Measurements from ENCODE around the gene MRPS17.

MRPS17 gene

DNA sequence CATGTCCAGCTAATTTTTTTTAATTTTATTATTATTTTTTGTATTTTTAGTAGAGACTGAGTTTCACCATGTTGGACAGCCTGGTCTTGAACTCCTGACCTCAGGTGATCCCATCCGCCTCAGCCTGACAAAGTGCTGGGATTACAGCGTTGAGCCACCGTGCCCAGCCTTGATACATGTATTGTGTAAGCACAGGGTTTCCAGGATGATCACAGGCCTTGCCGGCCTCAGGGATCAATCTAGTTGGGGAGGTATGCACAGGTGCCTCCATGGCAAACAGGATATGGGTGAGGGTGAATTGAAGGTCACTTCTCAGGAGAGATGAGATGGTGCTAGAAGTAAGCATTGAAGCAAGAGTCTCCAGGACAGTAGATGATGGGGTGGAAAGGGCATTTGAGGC lies 5.5 kb downstream of the MRPS17 start:
- no peak overlapping the region for H3K9ac ChIP-seq (ENCODE audit: low read length)
- H3K27me3 ChIP-seq (ENCODE audit: control insufficient read depth, insufficient read depth, low read length), result no peaks in the 10 kb centered on the region
- no peak overlapping the region for H3K4me3 ChIP-seq (ENCODE audit: low read length)
- H3K27ac ChIP-seq (ENCODE audit: low read length), result no peak overlapping the region
- H3K4me1 ChIP-seq (ENCODE audit: control insufficient read depth, low read depth, low read length), result no peaks in the 10 kb centered on the region
- peaks cover 16% of the 10 kb centered on the region for H3K36me3 ChIP-seq (ENCODE audit: control insufficient read depth, low read depth, low read length)
- H3K9me3 ChIP-seq (ENCODE audit: control insufficient read depth, low read depth, low read length), result no peaks in the 10 kb centered on the region

DNA sequence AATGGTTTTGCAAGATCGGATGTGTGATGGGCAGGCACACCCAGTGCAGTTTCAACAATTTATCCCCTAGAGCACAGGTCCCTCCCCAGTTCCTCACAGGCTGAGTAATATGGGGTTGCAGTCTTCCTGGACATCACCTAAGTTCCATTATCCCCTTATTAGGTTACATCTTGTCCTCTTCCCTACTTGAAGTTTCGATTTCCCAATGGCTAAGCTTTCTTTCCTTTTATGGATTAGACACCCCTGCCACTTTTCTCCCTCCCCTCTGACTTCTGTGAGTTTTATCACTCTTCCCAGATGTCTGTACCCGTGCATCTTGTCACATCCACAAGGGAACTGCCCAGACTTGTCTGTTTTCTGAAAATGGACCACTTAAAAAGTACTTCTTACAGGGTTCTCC lies 10.3 kb downstream of the MRPS17 start:
- H3K36me3 ChIP-seq (ENCODE audit: control insufficient read depth, low read depth, low read length), result no peaks in the 10 kb centered on the region
- H3K4me1 ChIP-seq (ENCODE audit: control insufficient read depth, low read depth, low read length), result no peaks in the 10 kb centered on the region
- H3K9me3 ChIP-seq (ENCODE audit: control insufficient read depth, low read depth, low read length), result no peaks in the 10 kb centered on the region
- no peak overlapping the region for H3K9ac ChIP-seq (ENCODE audit: low read length)
- H3K4me3 ChIP-seq (ENCODE audit: low read length), result no peak overlapping the region
- no peak overlapping the region for H3K27ac ChIP-seq (ENCODE audit: low read length)
- peaks cover 11% of the 10 kb centered on the region for H3K27me3 ChIP-seq (ENCODE audit: control insufficient read depth, insufficient read depth, low read length)

- peak overlapping the region; percentile 19 for H3K4me3 ChIP-seq (ENCODE audit: low read length)
- no peaks in the 10 kb centered on the region for H3K9me3 ChIP-seq (ENCODE audit: control insufficient read depth, low read depth, low read length)
- no peak overlapping the region for H3K27ac ChIP-seq (ENCODE audit: low read length)
- H3K9ac ChIP-seq (ENCODE audit: low read length), result no peak overlapping the region
- H3K4me1 ChIP-seq (ENCODE audit: control insufficient read depth, low read depth, low read length), result no peaks in the 10 kb centered on the region
- no peaks in the 10 kb centered on the region for H3K36me3 ChIP-seq (ENCODE audit: control insufficient read depth, low read depth, low read length)
- H3K27me3 ChIP-seq (ENCODE audit: control insufficient read depth, insufficient read depth, low read length), result peaks cover 11% of the 10 kb centered on the region
Observed at GRCh38 chr7:55963584-55964168, 12.0 kb downstream of the MRPS17 start.

GRCh38 chr7:55964261-55965099 lies 12.8 kb downstream of the MRPS17 start, which contains the start of gene NIPSNAP2:
Gene NIPSNAP2, plus strand, starts transcription at chr7:55964585. Its CDS starts 25 bp downstream, at chr7:55964610.
- H3K9ac ChIP-seq (ENCODE audit: low read length), result peak within 1 kb of the TSS; percentile 86
- H3K27me3 ChIP-seq (ENCODE audit: control insufficient read depth, insufficient read depth, low read length), result peaks cover 11% of the 10 kb centered on the region
- H3K27ac ChIP-seq (ENCODE audit: low read length), result no peak within 1 kb of the TSS
- no peaks in the 10 kb centered on the region for H3K4me1 ChIP-seq (ENCODE audit: control insufficient read depth, low read depth, low read length)
- H3K36me3 ChIP-seq (ENCODE audit: control insufficient read depth, low read depth, low read length), result no peaks in the 10 kb centered on the region
- no peaks in the 10 kb centered on the region for H3K9me3 ChIP-seq (ENCODE audit: control insufficient read depth, low read depth, low read length)
- peak within 1 kb of the TSS; percentile 88 for H3K4me3 ChIP-seq (ENCODE audit: low read length)

- H3K27ac ChIP-seq (ENCODE audit: low read length), result no peak overlapping the region
- H3K4me3 ChIP-seq (ENCODE audit: low read length), result peak overlapping the region; percentile 88
- no peaks in the 10 kb centered on the region for H3K36me3 ChIP-seq (ENCODE audit: control insufficient read depth, low read depth, low read length)
- H3K4me1 ChIP-seq (ENCODE audit: control insufficient read depth, low read depth, low read length), result no peaks in the 10 kb centered on the region
- peaks cover 11% of the 10 kb centered on the region for H3K27me3 ChIP-seq (ENCODE audit: control insufficient read depth, insufficient read depth, low read length)
- H3K9me3 ChIP-seq (ENCODE audit: control insufficient read depth, low read depth, low read length), result no peaks in the 10 kb centered on the region
- H3K9ac ChIP-seq (ENCODE audit: low read length), result peak overlapping the region; percentile 86
Observed at GRCh38 chr7:55965100-55965470, 13.4 kb downstream of the MRPS17 start.

DNA sequence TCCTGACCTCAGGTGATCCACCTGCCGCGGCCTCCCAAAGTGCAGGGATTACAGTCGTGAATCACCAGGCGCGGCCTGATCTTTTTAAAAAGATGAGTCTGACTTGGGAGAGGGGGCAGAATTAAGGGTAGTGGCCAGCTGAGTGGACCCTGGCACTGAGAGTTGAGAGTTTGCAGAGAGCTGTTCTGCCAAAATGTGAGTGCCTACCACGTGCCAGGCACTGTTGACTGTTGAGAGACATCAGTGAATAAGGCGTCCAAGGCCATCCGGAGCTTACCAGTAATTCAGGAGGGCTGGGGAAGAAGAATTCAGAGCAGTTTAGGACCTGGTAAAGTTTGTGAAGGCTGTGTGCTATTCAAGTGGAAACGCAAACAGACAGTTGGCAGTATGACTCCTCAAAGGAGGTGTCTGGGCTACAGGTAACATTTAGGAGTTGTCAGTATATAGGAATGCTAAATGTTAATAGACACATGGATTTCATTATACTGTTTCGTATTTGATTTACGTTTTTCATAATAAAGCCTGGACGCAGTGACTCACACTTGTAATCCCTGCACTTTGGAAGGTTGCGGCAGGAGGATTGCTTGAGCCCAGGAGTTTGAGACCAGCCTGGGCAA lies 14.2 kb downstream of the MRPS17 start:
- no peaks in the 10 kb centered on the region for H3K4me1 ChIP-seq (ENCODE audit: control insufficient read depth, low read depth, low read length)
- H3K36me3 ChIP-seq (ENCODE audit: control insufficient read depth, low read depth, low read length), result no peaks in the 10 kb centered on the region
- peaks cover 11% of the 10 kb centered on the region for H3K27me3 ChIP-seq (ENCODE audit: control insufficient read depth, insufficient read depth, low read length)
- no peak overlapping the region for H3K27ac ChIP-seq (ENCODE audit: low read length)
- H3K4me3 ChIP-seq (ENCODE audit: low read length), result peak overlapping the region; percentile 88
- no peak overlapping the region for H3K9ac ChIP-seq (ENCODE audit: low read length)
- no peaks in the 10 kb centered on the region for H3K9me3 ChIP-seq (ENCODE audit: control insufficient read depth, low read depth, low read length)

DNA sequence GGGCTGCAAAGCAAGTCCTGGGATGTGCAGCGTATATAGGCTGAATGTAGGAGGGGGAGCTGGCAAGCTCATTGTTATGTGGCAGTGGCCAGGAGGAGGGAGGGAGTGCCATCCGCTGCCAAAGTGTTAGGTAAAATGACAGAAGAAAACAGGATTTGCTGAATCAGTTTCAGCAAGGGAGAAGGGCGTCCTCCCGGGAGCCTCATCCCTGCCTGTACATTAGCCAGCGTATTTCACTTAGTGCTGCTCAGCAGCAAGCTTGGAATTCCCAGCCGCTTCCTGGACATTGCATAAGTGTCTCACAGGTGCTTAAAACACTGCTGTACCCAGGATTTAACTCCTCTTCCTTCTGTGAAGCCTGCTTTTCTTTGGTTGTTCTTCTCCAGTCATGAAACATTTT lies 15.2 kb downstream of the MRPS17 start:
- Histone ChIP-seq H3K27ac (ENCODE audit: low read length) (no peak overlapping the region), H3K9me3 (ENCODE audit: control insufficient read depth, low read depth, low read length) (no peaks in the 10 kb centered on the region), H3K4me1 (ENCODE audit: control insufficient read depth, low read depth, low read length) (no peaks in the 10 kb centered on the region), H3K4me3 (ENCODE audit: low read length) (no peak overlapping the region), H3K36me3 (ENCODE audit: control insufficient read depth, low read depth, low read length) (no peaks in the 10 kb centered on the region), H3K27me3 (ENCODE audit: control insufficient read depth, insufficient read depth, low read length) (peaks cover 11% of the 10 kb centered on the region), H3K9ac (ENCODE audit: low read length) (no peak overlapping the region)

GRCh38 chr7:55969391-55969790 lies 17.7 kb downstream of the MRPS17 start:
- Histone ChIP-seq H3K9me3 (ENCODE audit: control insufficient read depth, low read depth, low read length) (no peaks in the 10 kb centered on the region), H3K27ac (ENCODE audit: low read length) (no peak overlapping the region), H3K27me3 (ENCODE audit: control insufficient read depth, insufficient read depth, low read length) (no peaks in the 10 kb centered on the region), H3K4me3 (ENCODE audit: low read length) (no peak overlapping the region), H3K9ac (ENCODE audit: low read length) (no peak overlapping the region), H3K4me1 (ENCODE audit: control insufficient read depth, low read depth, low read length) (no peaks in the 10 kb centered on the region), H3K36me3 (ENCODE audit: control insufficient read depth, low read depth, low read length) (no peaks in the 10 kb centered on the region)

DNA sequence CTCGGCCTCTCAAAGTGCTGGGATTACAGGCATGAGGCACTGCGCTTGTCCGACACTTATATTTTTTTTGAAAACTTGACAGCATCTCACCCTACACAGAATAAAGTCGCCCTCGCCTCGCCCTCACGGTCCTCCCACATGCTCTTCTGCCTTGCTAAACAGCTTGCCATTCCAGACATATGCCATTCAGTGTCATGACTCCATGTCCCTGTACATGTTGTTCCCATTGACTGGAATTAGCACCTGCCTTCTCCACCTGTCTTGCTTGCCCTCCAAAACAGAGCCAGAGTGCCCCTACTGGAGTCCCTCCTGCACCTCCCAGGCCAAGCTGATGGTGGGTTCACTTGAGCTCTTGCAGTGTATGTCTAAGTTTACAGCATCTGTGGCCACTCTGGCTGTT lies 18.9 kb downstream of the MRPS17 start:
- no peaks in the 10 kb centered on the region for H3K9me3 ChIP-seq (ENCODE audit: control insufficient read depth, low read depth, low read length)
- no peak overlapping the region for H3K27ac ChIP-seq (ENCODE audit: low read length)
- no peaks in the 10 kb centered on the region for H3K36me3 ChIP-seq (ENCODE audit: control insufficient read depth, low read depth, low read length)
- H3K4me3 ChIP-seq (ENCODE audit: low read length), result no peak overlapping the region
- no peaks in the 10 kb centered on the region for H3K27me3 ChIP-seq (ENCODE audit: control insufficient read depth, insufficient read depth, low read length)
- no peaks in the 10 kb centered on the region for H3K4me1 ChIP-seq (ENCODE audit: control insufficient read depth, low read depth, low read length)
- H3K9ac ChIP-seq (ENCODE audit: low read length), result no peak overlapping the region

- Histone ChIP-seq H3K9ac (ENCODE audit: low read length) (no peak overlapping the region), H3K9me3 (ENCODE audit: control insufficient read depth, low read depth, low read length) (no peaks in the 10 kb centered on the region)
Observed at GRCh38 chr7:55970978-55971377, 19.3 kb downstream of the MRPS17 start.

DNA sequence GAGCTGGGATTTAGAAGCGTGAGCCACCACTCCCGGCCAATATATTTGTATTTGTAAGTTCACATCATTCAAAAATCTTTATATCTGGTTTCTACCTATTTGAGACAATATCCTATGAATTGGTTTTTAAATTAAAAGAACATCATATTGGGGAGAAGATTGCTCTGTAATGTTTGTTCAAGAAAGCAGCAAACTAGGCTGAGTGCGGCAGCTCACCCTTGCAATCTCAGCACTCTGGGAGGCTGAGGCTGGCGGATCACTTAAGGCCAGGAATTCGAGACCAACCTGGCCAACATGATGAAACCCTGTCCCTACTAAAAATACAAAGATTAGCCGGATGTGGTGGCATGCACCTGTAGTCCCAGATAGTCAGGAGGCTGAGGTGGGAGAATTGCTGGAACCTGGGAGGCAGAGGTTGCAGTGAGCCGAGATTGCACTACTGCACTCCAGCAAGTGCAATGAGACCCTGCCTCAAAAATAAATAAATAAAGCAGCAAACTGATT lies 22.1 kb downstream of the MRPS17 start:
- peaks cover 10% of the 10 kb centered on the region for H3K36me3 ChIP-seq (ENCODE audit: control insufficient read depth, low read depth, low read length)
- H3K9me3 ChIP-seq (ENCODE audit: control insufficient read depth, low read depth, low read length), result no peaks in the 10 kb centered on the region
- H3K4me3 ChIP-seq (ENCODE audit: low read length), result no peak overlapping the region
- no peaks in the 10 kb centered on the region for H3K4me1 ChIP-seq (ENCODE audit: control insufficient read depth, low read depth, low read length)
- H3K27ac ChIP-seq (ENCODE audit: low read length), result no peak overlapping the region
- H3K9ac ChIP-seq (ENCODE audit: low read length), result no peak overlapping the region
- no peaks in the 10 kb centered on the region for H3K27me3 ChIP-seq (ENCODE audit: control insufficient read depth, insufficient read depth, low read length)

More at GRCh38 chr7:55970978-55971377, 19.3 kb downstream of the MRPS17 start:
- H3K4me3 ChIP-seq (ENCODE audit: low read length), result no peak overlapping the region
- no peaks in the 10 kb centered on the region for H3K4me1 ChIP-seq (ENCODE audit: control insufficient read depth, low read depth, low read length)
- H3K36me3 ChIP-seq (ENCODE audit: control insufficient read depth, low read depth, low read length), result no peaks in the 10 kb centered on the region
- H3K27ac ChIP-seq (ENCODE audit: low read length), result no peak overlapping the region
- no peaks in the 10 kb centered on the region for H3K27me3 ChIP-seq (ENCODE audit: control insufficient read depth, insufficient read depth, low read length)
